IMR-90 (cell line): ENCODE data around the gene ARFIP1. TPM values are rescaled to one million over a fixed set of nuclear protein-coding genes. Genes with fewer than 3 reads are reported as not detected.
A peak's percentile ranks its signal among the peaks of the same experiment; 100 is the strongest.

Experiments used
- ATAC-seq: fragments of 200-7000 bp; cut with Tn5 transposase; 2 replicates; pipeline ENCODE4 v1.9.1; 2020; ENCODE audit warnings: low read depth, mild to moderate bottlenecking, moderate library complexity
- BruUV-seq: library from RNA; stranded (reverse); fragments of 400-500 nt; replicated peaks from 2 replicates; lab custom pipeline; 2021; lab: Mats Ljungman, UMichigan
- CTCF ChIA-PET: fragments of 300-600 bp; formaldehyde crosslinking; extraction: SDS; loops from one replicate; lab custom pipeline; 2021; ENCODE audit warnings: antibody characterized with exemption; lab: Yijun Ruan, JAX
- POLR2A ChIA-PET: fragments of 300-600 bp; sonication (Branson Sonifier 250); formaldehyde crosslinking; loops from one replicate; lab custom pipeline; 2022; ENCODE audit warnings: antibody characterized with exemption; ENCODE audit not compliant: unreplicated experiment; lab: Charles Lee
- DNase-seq: peaks from one replicate; pipeline ENCODE4 v3.0.0; 2013
- H2AFZ ChIP-seq: replicated peaks from 2 replicates; pipeline ENCODE3; 2013; ENCODE audit warnings: low read length, mild to moderate bottlenecking; ENCODE audit not compliant: poor library complexity
- H2AK5ac ChIP-seq: 2 replicates; pipeline ENCODE4 v1.6.1; 2013; ENCODE audit warnings: low read depth, low read length, inconsistent platforms
- H2AK9ac ChIP-seq: replicated peaks from 2 replicates; pipeline ENCODE3; 2013; ENCODE audit warnings: mild to moderate bottlenecking, low read depth, low read length, moderate library complexity; ENCODE audit not compliant: poor library complexity
- H2BK120ac ChIP-seq: 2 replicates; pipeline ENCODE4 v1.6.1; 2013; ENCODE audit warnings: low read depth, low read length, inconsistent platforms
- H2BK15ac ChIP-seq: 3 replicates; pipeline ENCODE4 v1.6.1; 2013; ENCODE audit warnings: low read depth, low read length, inconsistent platforms
- H2BK20ac ChIP-seq: 2 replicates; pipeline ENCODE4 v1.6.1; 2013; ENCODE audit warnings: low read depth, mild to moderate bottlenecking, inconsistent platforms, low read length, moderate library complexity
- H2BK5ac ChIP-seq: 2 replicates; pipeline ENCODE4 v1.6.1; 2013; ENCODE audit warnings: mild to moderate bottlenecking, low read depth, low read length, inconsistent platforms; ENCODE audit not compliant: poor library complexity, severe bottlenecking
- H3K14ac ChIP-seq: replicated peaks from 2 replicates; pipeline ENCODE4 v1.6.1; 2013; ENCODE audit warnings: low read depth, low read length, inconsistent platforms
- H3K18ac ChIP-seq: 2 replicates; pipeline ENCODE4 v1.6.1; 2013; ENCODE audit warnings: low read depth, low read length, control low read depth
- H3K23ac ChIP-seq: 2 replicates; pipeline ENCODE4 v1.6.1; 2013; ENCODE audit warnings: low read depth, low read length, inconsistent platforms
- H3K27ac ChIP-seq: 2 replicates; pipeline ENCODE4 v1.5.1; 2013; ENCODE audit warnings: mild to moderate bottlenecking, control low read depth, low read length; ENCODE audit not compliant: insufficient read depth
- H3K27me3 ChIP-seq: 2 replicates; pipeline ENCODE4 v1.6.1; 2013; ENCODE audit warnings: low read length; ENCODE audit not compliant: control insufficient read depth, insufficient read depth
- H3K36me3 ChIP-seq: 2 replicates; pipeline ENCODE4 v1.6.1; 2013; ENCODE audit warnings: low read length, mixed read lengths; ENCODE audit not compliant: control insufficient read depth, insufficient read depth
- H3K4ac ChIP-seq: 2 replicates; pipeline ENCODE4 v1.6.1; 2013; ENCODE audit warnings: low read depth, low read length, inconsistent platforms
- H3K4me1 ChIP-seq: 2 replicates; pipeline ENCODE4 v1.6.1; 2013; ENCODE audit warnings: low read length, mixed read lengths; ENCODE audit not compliant: control insufficient read depth, insufficient read depth
- H3K4me2 ChIP-seq: 2 replicates; pipeline ENCODE4 v1.6.1; 2013; ENCODE audit warnings: low read depth, mild to moderate bottlenecking, control low read depth, low read length, moderate library complexity
- H3K4me3 ChIP-seq: 2 replicates; pipeline ENCODE4 v1.5.1; 2013; ENCODE audit warnings: low read depth, mild to moderate bottlenecking, control low read depth, low read length, moderate library complexity; ENCODE audit not compliant: insufficient read depth
- H3K56ac ChIP-seq: 2 replicates; pipeline ENCODE4 v1.6.1; 2013; ENCODE audit warnings: low read length, inconsistent platforms; ENCODE audit not compliant: insufficient read depth; ENCODE audit errors: extremely low read depth
- H3K79me1 ChIP-seq, 2 experiments: 2 replicates each; pipeline ENCODE4 v1.6.1; 2013; ENCODE audit warnings: low read length in 2 of 2, inconsistent platforms in 1 of 2, low read depth in 1 of 2
- H3K9ac ChIP-seq: 2 replicates; pipeline ENCODE4 v1.6.1; 2013; ENCODE audit warnings: low read depth, low read length, control low read depth
- H3K9me1 ChIP-seq: 2 replicates; pipeline ENCODE4 v1.6.1; 2013; ENCODE audit warnings: low read length, inconsistent platforms; ENCODE audit not compliant: insufficient read depth
- H3K9me3 ChIP-seq: 2 replicates; pipeline ENCODE4 v1.6.1; 2013; ENCODE audit warnings: low read length; ENCODE audit not compliant: control insufficient read depth, insufficient read depth
- H4K20me1 ChIP-seq: 2 replicates; pipeline ENCODE4 v1.6.1; 2013; ENCODE audit warnings: low read length, inconsistent platforms; ENCODE audit not compliant: insufficient read depth
- H4K5ac ChIP-seq: 2 replicates; pipeline ENCODE4 v1.6.1; 2013; ENCODE audit warnings: mild to moderate bottlenecking, low read depth, low read length, control low read depth
- H4K8ac ChIP-seq, 2 experiments: 2 replicates each; pipeline ENCODE4 v1.6.1; 2013; ENCODE audit warnings: low read depth in 2 of 2, low read length in 2 of 2, control low read depth in 1 of 2, inconsistent platforms in 1 of 2
- H4K91ac ChIP-seq: 2 replicates; pipeline ENCODE4 v1.6.1; 2013; ENCODE audit warnings: low read depth, low read length, inconsistent platforms; ENCODE audit not compliant: insufficient read depth
- CEBPB ChIP-seq: IDR thresholded peaks from 2 replicates; pipeline ENCODE4 v1.6.1; 2012; ENCODE audit warnings: low read depth, low read length, improper control_type of control experiment
- CHD1 ChIP-seq: IDR thresholded peaks from 2 replicates; pipeline ENCODE4 v1.6.1; 2012; ENCODE audit warnings: low read depth, low read length, improper control_type of control experiment
- CTCF ChIP-seq: conservative IDR thresholded peaks from 2 replicates; pipeline ENCODE4 v1.5.1; 2012; ENCODE audit warnings: mild to moderate bottlenecking, low read depth, low read length, improper control_type of control experiment
- ELK1 ChIP-seq: fragments of 150-350 bp; IDR thresholded peaks from 2 replicates; pipeline ENCODE4 v1.6.1; 2016; ENCODE audit warnings: low read depth, mild to moderate bottlenecking, low read length, moderate library complexity, borderline replicate concordance
- FOS ChIP-seq: fragments of 150-350 bp; IDR thresholded peaks from 2 replicates; pipeline ENCODE4 v1.6.1; 2016; ENCODE audit warnings: low read depth, low read length
- MAFK ChIP-seq: IDR thresholded peaks from 2 replicates; pipeline ENCODE4 v1.6.1; 2012; ENCODE audit warnings: low read depth, low read length, improper control_type of control experiment
- MXI1 ChIP-seq: IDR thresholded peaks from 2 replicates; pipeline ENCODE4 v1.6.1; 2012; ENCODE audit warnings: low read depth, mild to moderate bottlenecking, low read length, moderate library complexity, borderline replicate concordance
- NFE2L2 ChIP-seq: fragments of 150-350 bp; IDR thresholded peaks from 2 replicates; pipeline ENCODE4 v1.6.1; 2016; ENCODE audit warnings: low read depth, mild to moderate bottlenecking, low read length
- RAD21 ChIP-seq: IDR thresholded peaks from 2 replicates; pipeline ENCODE4 v1.6.1; 2012; ENCODE audit warnings: low read length, improper control_type of control experiment
- RCOR1 ChIP-seq: IDR thresholded peaks from 2 replicates; pipeline ENCODE4 v1.6.1; 2012; ENCODE audit warnings: mild to moderate bottlenecking, low read length, improper control_type of control experiment; ENCODE audit not compliant: insufficient replicate concordance
- RFX5 ChIP-seq: IDR thresholded peaks from 2 replicates; pipeline ENCODE4 v1.8.0; 2012; ENCODE audit warnings: low read depth, mild to moderate bottlenecking, low read length, moderate library complexity
- SMC3 ChIP-seq: fragments of 150-350 bp; IDR thresholded peaks from 2 replicates; pipeline ENCODE4 v1.6.1; 2016; ENCODE audit warnings: low read depth, mild to moderate bottlenecking, antibody characterized with exemption, low read length, moderate library complexity
- USF2 ChIP-seq: fragments of 150-350 bp; IDR thresholded peaks from 2 replicates; pipeline ENCODE4 v1.6.1; 2017; ENCODE audit warnings: mild to moderate bottlenecking, antibody characterized with exemption, low read length, low read depth
- WGBS, 2 experiments: methylation state at CpG; one replicate each; pipeline versions ENCODE4 v1.1.5 to v1.1.7; 2013; ENCODE audit warnings: missing lambda C conversion rate in 2 of 2; ENCODE audit not compliant: insufficient read length in 1 of 2; ENCODE audit errors: extremely low coverage in 2 of 2; 5-methylcytosine and 5-hydroxymethylcytosine counted together
- dilution Hi-C: fragments of 300-500 bp; cut with HindIII; formaldehyde crosslinking; loops from one replicate; pipeline ENCODE4 v1.14.3; 2018; ENCODE audit warnings: low sequenced_read_pairs; ENCODE audit not compliant: unreplicated experiment
- in situ Hi-C: fragments of 300-500 bp; cut with MboI; formaldehyde crosslinking; loops from 3 replicates; pipeline ENCODE4 v1.14.3; 2019; ENCODE audit warnings: low sequenced_read_pairs, inconsistent platforms, mixed read lengths
- intact Hi-C: fragments of 100-400 bp; cut with micrococcal nuclease; formaldehyde crosslinking; loops from 2 replicates; pipeline ENCODE4 v1.10.0; 2022
- polyA plus RNA-seq, 3 experiments: library from polyadenylated mRNA; depleted of rRNA; stranded (reverse); fragments of >200 nt; gene quantifications; 2 replicates each; pipeline ENCODE4 v1.2.3, GENCODE V29; 2012; ENCODE audit warnings: low replicate concordance in 1 of 3
- total RNA-seq: library from RNA; depleted of rRNA; stranded (reverse); fragments of >200 nt; gene quantifications from 2 replicates; pipeline ENCODE4 v1.2.3, GENCODE V29; 2012

The ARFIP1 gene
- total and polyA plus RNA-seq, 2 of the 4 experiments (the other 2 are of a cell fraction): 12.7 to 30.5 TPM

- H3K9me3 ChIP-seq: peaks cover 2% of the 10 kb centered on the region; the same call in 1 of the 2 replicates
- H2AFZ ChIP-seq: peak within 1 kb of the TSS; percentile 83
- peak within 1 kb of the TSS; percentile 91 for H3K4me2 ChIP-seq
- in situ Hi-C loops: no loop called here
- no peak within 1 kb of the TSS for H2BK5ac ChIP-seq
- H3K9ac ChIP-seq: no peak within 1 kb of the TSS
- H4K8ac ChIP-seq: no peak within 1 kb of the TSS
- POLR2A ChIA-PET: no interaction called here
- H2BK15ac ChIP-seq: no peak within 1 kb of the TSS
- no peak within 1 kb of the TSS for H3K4ac ChIP-seq
- WGBS, 2 experiments: 7% methylated on average over 11 of the region's 75 CpGs; no CpG with 5 or more reads in 1 of the 2 experiments
- H2BK20ac ChIP-seq: no peak within 1 kb of the TSS
- DNase-seq: no peak
- no peak within 1 kb of the TSS for H4K91ac ChIP-seq
- H3K79me1 ChIP-seq: no peaks in the 10 kb centered on the region
- H3K14ac ChIP-seq: no peak within 1 kb of the TSS
- H4K5ac ChIP-seq: no peak within 1 kb of the TSS
- H2BK120ac ChIP-seq: no peak within 1 kb of the TSS
- CTCF ChIA-PET: no interaction called here
- H3K27ac ChIP-seq: no peak within 1 kb of the TSS
- dilution Hi-C loops: no loop called here
- no peaks in the 10 kb centered on the region for H3K9me1 ChIP-seq
- H2AK9ac ChIP-seq: peak within 1 kb of the TSS; percentile 9
- BruUV-seq: no TSS peak
- no peak within 1 kb of the TSS for H3K56ac ChIP-seq
- no peaks in the 10 kb centered on the region; the same call in 1 of the 2 replicates for H3K4me1 ChIP-seq
- peak within 1 kb of the TSS; percentile 15; the same call in 1 of the 2 replicates for H3K23ac ChIP-seq
- H3K18ac ChIP-seq: no peak within 1 kb of the TSS
- peak; percentile 52 for ATAC-seq
- peak within 1 kb of the TSS; percentile 45 for H3K4me3 ChIP-seq
- H3K36me3 ChIP-seq: no peaks in the 10 kb centered on the region
- intact Hi-C loops: loop anchor here (5.0 kb wide), 2 partner anchors 39 to 154 kb away; no protein-coding TSS in a partner anchor
- H4K20me1 ChIP-seq: no peaks in the 10 kb centered on the region
- no peak within 1 kb of the TSS for H2AK5ac ChIP-seq
- TF ChIP-seq MXI1 (no peak), MAFK (no peak), FOS (no peak), USF2 (no peak), CEBPB (no peak), RCOR1 (no peak), SMC3 (no peak), RAD21 (no peak), ELK1 (no peak), NFE2L2 (no peak), CHD1 (no peak), CTCF (no peak), RFX5 (no peak)
- H3K27me3 ChIP-seq: peaks cover 59% of the 10 kb centered on the region
Observed at GRCh38 chr4:152935631-152936445, 156.1 kb downstream of the ARFIP1 start, which contains the start of gene FHDC1. FHDC1 (plus strand) TSS chr4:152936323; CDS start chr4:152943058, 6,735 bp downstream.
